HG02973 (cell line): ENCODE results near the gene TTC9B.

ENCODE experiments used
- ATAC-seq: cut with Tn5 transposase; IDR thresholded peaks from one replicate; pipeline ENCODE4 v1.9.1; 2021; ENCODE audit warnings: moderate library complexity; ENCODE audit not compliant: unreplicated experiment

TTC9B gene

GRCh38 chr19:40216013-40216776, 2.0 kb downstream of the TTC9B start:
- no peak for ATAC-seq

DNA sequence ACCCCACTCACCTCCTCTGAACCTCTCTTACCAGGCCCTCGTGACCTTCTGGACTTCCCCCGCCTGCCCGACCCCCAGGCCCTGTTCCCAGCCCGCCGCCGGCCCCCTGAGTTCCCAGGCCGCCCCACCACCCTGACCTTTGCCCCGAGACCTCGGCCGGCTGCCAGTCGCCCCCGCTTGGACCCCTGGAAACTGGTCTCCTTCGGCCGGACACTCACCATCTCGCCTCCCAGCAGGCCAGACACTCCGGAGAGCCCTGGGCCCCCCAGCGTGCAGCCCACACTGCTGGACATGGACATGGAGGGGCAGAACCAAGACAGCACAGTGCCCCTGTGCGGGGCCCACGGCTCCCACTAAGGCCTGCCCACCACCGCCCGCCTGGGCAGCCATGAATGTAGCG, 3.2 kb downstream of the TTC9B start:
- ATAC-seq, result no peak

DNA sequence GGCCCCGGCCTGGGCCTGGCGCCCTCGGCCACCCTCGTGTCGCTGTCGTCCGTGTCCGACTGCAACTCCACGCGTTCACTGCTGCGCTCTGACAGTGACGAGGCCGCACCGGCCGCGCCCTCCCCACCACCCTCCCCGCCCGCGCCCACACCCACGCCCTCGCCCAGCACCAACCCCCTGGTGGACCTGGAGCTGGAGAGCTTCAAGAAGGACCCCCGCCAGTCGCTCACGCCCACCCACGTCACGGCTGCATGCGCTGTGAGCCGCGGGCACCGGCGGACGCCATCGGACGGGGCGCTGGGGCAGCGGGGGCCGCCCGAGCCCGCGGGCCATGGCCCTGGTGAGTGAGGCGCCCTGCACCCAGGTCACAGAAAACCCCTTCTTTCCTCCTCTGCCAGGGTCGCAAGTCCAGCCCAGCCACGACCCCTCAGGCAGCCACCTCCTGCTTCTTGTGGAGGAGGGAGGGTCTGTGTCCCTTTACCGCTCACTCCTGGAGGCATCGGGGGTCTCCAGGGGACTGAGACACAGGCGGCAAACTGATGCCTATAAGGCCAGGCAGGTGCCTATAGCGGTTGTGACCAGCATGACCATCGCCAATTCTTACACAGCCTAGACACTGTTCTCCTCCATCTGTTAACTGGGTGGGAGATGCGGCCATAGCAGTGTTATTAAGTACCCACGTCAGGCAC, 4.2 kb downstream of the TTC9B start:
- ATAC-seq, result no peak

DNA sequence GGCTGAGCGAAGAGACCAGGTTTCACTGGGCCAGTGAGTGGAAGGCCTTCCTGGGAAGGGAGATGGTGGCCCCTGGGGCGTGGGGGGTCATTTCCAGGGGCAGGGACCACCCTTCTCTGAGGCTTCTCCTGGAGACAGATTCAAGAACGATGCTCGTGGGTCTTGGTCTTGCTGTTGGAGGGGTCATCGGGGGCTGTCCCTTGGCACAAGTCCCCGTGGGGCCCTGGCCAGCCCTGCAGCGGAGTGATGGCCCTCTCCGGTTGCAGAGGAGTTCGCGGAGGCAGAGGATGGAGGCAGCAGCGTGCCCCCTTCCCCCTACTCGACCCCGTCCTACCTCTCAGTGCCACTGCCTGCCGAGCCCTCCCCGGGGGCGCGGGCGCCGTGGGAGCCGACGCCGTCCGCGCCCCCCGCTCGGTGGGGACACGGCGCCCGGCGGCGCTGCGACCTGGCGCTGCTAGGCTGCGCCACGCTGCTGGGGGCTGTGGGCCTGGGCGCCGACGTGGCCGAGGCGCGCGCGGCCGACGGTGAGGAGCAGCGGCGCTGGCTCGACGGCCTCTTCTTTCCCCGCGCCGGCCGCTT, 4.8 kb downstream of the TTC9B start:
- no peak for ATAC-seq

DNA sequence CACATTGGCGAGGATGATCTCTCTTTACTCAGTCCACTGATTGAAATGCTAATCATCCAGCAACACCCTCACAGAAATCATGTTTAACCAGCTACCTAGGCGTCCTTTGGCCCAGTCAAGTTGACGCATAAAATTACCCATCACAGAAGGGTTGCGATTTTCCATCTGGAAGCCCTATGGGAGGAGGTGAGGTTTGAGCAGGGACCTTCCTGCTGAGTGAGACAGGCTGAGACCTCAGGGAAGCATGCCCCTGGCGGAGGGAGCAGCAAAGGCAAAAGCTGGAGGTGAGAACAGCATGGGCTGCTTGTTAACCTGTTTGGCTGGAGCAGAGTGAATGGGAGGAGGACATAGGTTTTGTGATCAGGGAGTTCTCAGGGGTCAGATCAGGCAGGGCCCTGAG, 7.3 kb downstream of the TTC9B start:
- no peak for ATAC-seq

DNA sequence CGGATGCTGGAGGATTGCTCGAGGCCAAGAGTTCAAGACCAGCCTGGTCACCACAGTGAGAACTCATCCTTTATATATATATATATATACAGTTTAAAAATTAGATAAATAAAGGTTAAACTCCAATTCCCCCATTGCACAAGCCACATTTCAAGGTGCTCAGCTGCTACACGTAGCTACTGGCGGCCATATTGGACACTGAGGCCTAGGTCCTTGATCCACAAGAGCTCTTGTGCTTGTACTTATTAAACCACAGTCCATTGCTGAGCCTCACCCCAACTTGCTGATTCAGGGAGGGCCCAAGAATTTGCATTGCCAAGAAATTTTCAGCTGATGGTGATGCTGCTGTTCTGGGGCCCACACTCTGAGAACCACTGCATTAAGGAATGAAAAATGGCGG, 9.6 kb downstream of the TTC9B start:
- ATAC-seq, result no peak

DNA sequence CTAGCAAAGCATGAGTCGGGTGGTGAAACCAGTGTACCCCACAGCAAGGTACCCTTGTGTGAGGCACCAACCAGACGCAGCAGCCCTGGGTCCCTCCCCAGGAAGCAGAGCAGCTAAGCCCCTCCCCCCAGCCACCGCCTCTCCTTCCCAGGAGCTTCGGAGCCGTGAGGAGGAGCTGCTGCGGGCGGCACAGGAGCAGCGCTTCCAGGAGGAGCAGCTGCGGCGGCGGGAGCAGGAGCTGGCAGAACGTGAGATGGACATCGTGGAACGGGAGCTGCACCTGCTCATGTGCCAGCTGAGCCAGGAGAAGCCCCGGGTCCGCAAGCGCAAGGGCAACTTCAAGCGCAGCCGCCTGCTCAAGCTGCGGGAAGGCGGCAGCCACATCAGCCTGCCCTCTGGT, 12.4 kb downstream of the TTC9B start:
- ATAC-seq, result no peak

DNA sequence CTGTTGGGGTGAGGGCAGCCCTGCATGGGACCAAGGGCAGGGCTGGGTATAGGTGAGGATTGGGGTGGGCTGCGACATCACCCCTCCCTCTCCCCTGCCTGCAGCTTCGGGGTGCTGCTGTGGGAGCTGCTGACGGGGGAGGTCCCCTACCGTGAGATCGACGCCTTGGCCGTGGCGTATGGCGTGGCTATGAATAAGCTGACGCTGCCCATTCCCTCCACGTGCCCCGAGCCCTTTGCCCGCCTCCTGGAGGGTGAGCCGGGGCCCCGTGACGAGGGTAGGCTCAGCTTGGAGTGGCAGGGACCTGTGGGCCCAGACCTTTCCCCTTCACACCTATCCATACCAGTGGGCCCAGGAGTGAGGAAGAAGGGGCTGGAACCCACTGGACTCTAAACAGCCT, 13.8 kb downstream of the TTC9B start:
- no peak for ATAC-seq

GRCh38 chr19:40200341-40201099, 17.7 kb downstream of the TTC9B start:
- ATAC-seq, result no peak

- ATAC-seq, result no peak
These were observed 19.8 kb downstream of the TTC9B start for GRCh38 chr19:40198272-40198990.

DNA sequence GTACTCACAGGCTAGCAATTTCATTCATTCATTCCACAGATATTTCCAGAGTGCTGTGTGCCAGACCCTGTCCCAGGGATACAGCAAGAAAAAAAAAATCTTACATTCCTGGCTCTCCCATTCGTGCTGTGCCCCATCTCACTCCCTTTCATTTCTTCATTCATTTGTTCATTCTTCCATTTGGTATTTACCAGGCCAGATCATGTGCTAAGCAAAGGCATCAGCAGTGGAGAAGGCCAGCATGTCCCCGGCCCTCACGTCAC, 24.7 kb downstream of the TTC9B start:
- no peak for ATAC-seq

DNA sequence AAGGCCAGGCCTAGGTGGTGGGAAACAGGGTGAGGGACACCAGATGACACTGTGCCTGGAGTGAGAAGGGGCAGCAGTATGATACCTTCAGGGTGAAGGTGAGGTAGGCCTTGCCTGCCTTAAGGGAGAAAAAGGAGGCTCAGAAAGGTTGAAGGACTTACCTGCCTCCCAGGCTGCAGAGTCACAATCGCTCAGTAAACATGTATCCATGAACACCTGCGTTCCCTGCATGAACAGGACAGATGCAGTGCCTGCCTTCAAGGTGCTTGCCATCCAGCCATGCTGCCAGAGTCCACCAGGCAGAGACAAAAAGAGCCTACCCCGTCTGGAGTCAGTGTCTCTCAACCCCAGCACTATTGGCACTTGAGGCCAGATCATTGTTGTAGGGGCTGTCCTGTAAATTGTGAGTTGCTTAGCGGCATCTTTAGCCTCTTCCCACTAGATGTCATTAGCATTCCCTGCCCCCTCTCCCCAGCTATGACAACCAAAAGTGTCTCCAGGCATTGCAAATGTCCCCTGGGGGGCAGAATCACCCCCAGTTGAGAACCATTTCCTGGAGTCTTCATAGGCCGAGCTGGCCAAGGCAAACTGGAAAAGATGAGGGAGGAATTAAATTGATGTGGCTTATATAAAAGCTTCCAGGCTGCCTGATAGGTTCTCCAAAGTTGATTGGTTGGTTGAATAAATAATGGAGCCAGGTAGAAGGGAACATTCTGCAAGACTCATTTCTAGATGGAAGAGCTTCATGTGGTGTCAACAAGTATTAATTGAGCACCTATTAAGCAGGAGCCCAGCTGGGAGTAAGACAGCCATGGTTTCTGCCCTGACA, 25.2 kb downstream of the TTC9B start:
- ATAC-seq, result no peak

DNA sequence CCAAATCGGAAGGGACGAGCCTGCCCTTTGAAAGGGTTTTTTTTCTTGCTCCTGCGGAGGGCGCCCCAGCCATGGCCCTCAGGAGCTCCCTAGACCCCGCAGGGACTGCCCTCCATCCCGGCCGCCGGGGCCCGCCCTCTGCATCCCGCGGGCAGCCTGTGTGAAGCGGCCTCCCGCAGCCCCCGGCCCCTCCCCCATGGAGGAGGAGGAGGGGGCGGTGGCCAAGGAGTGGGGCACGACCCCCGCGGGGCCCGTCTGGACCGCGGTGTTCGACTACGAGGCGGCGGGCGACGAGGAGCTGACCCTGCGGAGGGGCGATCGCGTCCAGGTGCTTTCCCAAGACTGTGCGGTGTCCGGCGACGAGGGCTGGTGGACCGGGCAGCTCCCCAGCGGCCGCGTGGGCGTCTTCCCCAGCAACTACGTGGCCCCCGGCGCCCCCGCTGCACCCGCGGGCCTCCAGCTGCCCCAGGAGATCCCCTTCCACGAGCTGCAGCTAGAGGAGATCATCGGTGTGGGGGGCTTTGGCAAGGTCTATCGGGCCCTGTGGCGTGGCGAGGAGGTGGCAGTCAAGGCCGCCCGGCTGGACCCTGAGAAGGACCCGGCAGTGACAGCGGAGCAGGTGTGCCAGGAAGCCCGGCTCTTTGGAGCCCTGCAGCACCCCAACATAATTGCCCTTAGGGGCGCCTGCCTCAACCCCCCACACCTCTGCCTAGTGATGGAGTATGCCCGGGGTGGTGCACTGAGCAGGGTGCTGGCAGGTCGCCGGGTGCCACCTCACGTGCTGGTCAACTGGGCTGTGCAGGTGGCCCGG, 26.1 kb downstream of the TTC9B start:
- peak; percentile 15 for ATAC-seq

DNA sequence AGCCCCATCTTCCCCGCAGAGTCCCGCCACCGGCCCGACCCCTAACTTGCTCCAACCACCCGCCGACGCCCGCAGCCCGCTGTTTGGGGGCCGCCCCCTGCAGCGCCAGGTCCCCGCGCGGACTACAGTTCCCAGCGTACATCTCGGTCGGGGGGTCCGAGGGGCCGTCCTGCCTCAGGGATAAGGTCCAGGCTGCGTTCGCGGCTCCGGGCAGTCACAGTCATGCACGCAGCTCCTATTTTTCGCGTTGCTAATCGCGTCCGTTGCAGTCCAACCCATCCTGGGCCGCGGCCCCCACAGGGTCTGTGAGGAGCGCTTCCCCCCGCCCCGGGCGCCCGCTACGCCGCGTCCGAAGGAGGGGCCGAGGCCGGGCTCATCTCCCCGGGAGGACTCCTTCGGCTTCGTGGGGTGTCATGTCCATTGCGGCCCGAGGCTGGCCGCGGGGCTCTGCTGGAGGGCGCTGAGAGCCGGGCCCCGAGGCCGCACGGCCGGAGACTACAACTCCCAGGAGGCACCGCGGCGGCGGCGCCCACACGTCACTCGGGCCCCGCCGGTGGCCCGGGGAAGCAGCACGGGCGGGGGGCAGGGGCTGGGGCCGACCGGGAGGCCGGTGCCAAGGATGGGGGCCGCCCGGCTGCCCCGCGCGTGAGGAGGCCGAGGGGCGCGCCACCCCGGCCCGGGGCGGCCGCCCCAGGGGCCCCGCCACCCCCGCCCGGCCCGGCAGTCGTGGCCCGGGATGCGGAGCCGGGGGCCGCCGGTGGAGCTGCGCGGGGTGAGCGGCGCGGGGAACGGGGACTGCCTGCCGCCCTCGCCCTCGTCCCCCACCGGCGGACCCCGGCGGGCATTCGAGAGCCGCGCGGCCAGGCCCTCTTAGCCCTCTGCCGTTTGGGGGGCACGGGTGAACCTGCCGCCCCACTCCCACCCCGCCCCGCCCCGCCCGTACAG, 27.0 kb downstream of the TTC9B start, which contains the start of gene MAP3K10:
TSS of gene MAP3K10 (plus strand) at position 536 of the 945 bp plus-strand sequence. CDS start 606 bp downstream, outside the sequence.
- ATAC-seq, result peak; percentile 63

GRCh38 chr19:40184273-40184672, 33.9 kb downstream of the TTC9B start:
- no peak for ATAC-seq

DNA sequence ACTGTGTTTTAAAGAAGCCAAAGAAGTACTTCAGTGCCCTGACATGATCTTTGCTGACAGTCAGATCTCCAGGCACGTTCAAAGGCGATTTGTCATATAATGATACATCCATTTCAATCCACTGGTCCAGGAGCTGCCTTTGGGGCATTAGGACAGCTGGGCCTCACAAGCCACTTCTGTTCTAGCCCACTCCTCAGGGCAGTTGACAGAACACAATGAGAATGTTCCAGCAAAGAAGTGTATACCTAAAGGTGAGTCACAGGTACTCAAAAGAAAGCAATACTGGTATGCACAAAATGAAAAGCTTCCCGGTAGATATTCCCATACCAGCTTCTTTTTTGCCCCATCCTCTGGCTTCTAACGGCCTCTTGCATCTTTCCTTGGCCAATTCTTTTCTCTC, 39.4 kb downstream of the TTC9B start:
- no peak for ATAC-seq

GRCh38 chr19:40177286-40178070, 40.7 kb downstream of the TTC9B start:
- ATAC-seq, result no peak
